ENCODE data around the gene CCDC27.

DNA sequence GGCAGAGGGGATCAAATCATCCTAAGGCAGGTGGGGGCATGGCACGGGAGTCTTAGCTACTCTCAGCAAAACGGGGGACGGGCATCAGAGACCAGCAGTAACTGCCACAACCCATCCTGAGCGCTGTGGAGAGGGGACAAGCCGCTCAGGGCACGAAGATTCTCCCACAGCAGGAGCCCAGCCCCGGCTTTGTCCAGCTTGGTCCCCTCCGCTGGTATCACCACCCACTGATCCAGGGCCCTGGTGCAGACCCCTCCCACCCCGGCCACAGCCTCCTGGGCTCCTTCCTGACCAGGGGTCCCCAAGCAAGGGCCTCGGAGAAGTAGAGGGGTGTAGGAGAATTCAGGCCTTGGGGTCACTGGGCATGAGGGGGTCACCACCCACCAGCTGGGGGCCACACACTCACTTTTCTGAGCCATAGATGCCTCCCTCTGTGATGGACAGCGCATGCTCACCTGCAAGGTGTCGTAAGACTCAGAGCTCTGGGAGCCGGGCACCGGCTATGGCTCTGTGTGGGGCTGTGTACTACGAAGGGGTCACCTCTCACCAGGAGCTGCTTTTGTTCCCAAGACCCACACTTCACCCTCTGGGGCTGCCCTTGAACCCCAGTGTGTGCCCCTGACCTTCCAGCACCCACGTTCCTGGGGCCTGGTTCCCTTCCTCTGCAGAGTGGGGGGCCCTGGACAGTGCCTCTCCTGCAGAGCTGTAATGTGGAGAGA, 18.0 kb downstream of the CCDC27 start:
- no peak for TF ChIP-seq POLR2A (IDR thresholded peaks at IDR 0.05; ENCODE audit: control extremely low read depth in 1 of 2, low read depth in 2 of 2, low read length in 2 of 2)
- no peak for TF ChIP-seq YY1 (IDR thresholded peaks at IDR 0.05; ENCODE audit: low read depth, low read length)
- TF ChIP-seq SRF (IDR thresholded peaks at IDR 0.05; ENCODE audit: low read depth, low read length) = no peak

All from H1 (cell line).